GM12874 (cell line): ENCODE data around the gene GABBR1.

Source experiments
- TF ChIP-seq, protein P1 (sequence below): IDR thresholded peaks from 2 replicates; pipeline ENCODE4 v1.5.1; 2011; ENCODE audit warnings: low read depth, mild to moderate bottlenecking, control low read depth, low read length, moderate library complexity; ENCODE audit not compliant: insufficient read depth

GABBR1 gene

DNA sequence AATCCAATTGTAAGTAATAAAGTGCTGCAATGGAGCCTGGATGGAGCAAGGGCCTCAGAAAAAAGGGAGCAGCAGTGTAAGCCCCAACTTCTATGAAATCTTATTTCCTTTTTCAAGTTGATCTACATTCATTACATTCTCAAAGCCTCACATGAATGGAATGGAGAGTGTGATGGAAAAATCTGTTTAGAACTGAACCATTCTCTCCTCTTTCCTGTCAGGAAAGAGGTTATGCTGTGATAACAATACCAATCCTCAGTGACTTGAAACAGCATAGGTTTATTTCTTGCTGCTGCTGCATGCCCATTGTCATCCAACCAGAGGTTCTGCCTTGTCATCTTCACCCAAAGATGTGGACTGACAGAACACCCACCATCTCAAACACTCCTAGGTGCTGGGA, 56.9 kb downstream of the GABBR1 start:
- TF ChIP-seq, protein P1, sequence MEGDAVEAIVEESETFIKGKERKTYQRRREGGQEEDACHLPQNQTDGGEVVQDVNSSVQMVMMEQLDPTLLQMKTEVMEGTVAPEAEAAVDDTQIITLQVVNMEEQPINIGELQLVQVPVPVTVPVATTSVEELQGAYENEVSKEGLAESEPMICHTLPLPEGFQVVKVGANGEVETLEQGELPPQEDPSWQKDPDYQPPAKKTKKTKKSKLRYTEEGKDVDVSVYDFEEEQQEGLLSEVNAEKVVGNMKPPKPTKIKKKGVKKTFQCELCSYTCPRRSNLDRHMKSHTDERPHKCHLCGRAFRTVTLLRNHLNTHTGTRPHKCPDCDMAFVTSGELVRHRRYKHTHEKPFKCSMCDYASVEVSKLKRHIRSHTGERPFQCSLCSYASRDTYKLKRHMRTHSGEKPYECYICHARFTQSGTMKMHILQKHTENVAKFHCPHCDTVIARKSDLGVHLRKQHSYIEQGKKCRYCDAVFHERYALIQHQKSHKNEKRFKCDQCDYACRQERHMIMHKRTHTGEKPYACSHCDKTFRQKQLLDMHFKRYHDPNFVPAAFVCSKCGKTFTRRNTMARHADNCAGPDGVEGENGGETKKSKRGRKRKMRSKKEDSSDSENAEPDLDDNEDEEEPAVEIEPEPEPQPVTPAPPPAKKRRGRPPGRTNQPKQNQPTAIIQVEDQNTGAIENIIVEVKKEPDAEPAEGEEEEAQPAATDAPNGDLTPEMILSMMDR = no peak

DNA sequence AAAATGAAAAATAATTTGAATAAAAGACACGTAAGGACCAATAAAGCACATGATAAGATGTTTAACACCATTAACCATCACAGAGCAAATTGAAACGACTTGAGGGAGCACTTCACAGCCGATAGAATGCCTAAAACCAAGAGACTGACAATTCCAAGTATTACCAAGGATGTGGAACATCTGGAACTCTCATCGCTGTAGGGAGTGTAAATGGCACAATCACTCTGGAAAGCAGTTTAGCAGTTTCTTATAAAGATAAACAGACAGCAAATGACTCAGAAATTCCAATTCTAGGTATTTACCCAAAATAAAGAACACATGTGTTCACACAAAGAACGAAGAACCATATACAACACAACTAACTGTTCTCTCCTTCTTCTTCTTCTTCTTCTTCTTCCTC, 65.0 kb downstream of the GABBR1 start:
- TF ChIP-seq, protein P1 = no peak

DNA sequence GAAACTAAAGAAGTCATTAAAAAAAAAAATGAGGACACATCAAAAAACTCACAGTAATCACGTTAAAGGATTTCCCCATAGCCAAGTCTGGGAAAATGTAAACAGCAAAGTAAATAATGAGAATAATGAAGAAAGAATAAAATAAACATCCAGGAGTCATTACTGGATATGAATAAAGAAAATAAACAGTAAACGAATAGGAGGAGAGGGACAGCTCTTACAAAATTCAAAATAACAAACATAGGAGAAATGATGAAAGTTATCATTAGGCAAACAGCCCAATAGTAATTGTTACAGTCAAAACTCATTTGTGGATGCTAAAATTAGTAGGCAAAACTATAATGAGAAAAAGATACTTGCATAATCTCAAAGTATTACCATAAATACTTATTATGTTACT, 65.4 kb downstream of the GABBR1 start:
- TF ChIP-seq, protein P1 = no peak

DNA sequence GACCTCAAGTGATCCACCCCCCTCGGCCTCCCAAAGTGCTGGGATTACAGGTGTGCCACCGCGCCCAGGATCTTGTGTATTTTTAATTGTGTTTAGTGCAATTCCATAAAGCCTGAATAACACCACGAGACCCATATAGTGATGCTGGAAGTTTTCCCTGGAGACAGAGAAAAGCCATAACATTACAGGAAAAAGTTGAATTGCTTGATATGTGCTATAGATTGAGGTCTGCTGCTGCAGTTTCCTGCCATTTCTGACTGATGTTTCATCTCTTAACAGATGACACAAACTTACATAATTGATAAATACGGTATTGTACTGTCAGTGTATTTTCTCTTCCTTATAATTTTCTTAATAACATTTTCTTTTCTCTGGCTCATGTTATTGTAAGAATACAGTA, 66.1 kb downstream of the GABBR1 start:
- TF ChIP-seq, protein P1 = no peak

DNA sequence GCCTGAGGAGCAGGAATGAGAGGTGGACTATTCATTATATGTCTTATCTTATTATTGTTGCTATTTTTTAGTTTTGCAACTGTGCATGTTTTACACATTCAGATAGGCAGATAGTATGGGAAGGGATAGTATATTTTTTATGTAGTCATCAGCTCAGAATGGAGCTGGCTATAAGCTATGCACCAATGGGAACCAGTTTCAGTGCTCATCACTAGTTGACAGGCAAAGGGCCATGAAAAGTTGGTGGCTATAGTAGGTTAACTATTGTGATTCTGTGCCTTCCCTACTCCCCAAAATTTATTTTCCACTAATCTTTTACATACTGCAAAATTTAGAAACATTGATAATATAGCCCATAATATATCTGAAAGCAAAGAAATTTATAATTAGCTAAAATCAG, 68.1 kb downstream of the GABBR1 start:
- TF ChIP-seq, protein P1 = no peak

DNA sequence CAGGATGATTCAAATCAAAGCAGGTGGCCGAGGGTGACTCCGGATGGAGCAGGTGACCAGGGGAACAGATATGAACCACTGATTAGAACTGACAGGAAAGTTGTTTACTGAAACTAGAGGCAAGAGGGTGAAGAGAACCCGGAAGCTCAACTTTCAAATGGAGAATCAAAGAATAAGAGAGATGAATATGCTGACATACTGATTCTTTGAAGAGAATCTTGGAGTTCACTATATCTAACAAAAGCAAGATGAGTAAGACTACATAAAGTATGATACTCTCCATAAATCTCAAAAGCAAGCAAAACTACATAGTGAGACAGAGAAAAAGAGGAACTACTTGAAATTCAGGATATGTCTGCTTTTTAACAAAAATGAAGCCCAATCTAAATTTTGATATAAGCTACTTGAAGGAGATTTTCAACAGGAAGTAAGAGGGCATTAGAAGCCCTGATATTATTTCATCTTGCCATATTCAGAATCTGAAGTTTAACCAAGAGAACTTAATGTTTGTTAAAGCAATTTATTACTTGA, 69.5 kb downstream of the GABBR1 start:
- TF ChIP-seq, protein P1 = no peak

DNA sequence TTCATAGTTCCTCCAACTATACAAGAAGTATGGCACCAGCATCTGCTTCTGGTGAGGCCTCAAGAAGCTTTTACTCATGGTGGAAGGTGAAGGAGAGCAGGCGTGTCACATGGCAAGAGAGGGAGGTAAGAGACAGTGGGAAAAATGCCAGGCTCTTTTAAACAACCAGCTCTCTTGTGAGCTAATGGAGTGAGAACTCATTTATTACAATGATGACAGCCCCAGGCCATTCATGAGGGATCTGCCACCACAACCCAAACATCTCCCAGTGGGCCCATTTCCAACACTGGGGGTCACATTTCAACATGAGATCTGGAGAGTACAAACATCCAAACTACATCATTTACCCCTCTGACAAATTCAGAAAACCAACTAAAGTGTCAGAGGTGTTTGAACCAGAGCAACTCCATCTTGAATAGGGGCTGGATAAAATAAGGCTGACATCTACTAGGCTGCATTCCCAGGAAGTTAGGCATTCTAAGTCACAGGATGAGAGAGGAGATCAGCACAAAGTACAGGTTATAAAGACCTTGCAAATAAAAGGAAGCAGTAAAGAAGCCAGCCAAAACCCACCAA, 71.3 kb downstream of the GABBR1 start:
- TF ChIP-seq, protein P1 = no peak
